ENCODE results near the gene ELMO1.

The ELMO1 gene

DNA sequence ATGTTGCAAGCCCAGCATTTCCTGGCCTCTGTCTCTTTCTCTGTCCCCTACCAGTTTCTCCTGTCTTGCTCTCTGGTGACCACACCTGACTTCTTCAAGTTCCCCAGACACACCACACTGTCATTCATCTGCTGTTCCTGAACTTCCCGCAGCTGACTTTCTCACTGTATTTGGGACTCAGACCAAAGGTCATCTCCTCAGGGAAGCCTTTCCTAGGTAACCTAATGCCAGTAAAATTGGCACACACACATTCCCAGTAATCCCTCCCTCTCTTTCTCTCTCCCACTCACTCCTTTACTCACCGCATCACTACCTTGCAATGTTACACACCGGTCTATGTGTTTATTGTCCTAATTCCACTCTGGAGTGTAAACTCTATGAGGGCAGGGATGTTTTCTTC lies 81.7 kb downstream of the ELMO1 start:
- DNase-seq (ENCODE audit: low read depth): no peak
- no peak for TF ChIP-seq CTCF (conservative IDR thresholded peaks at IDR 0.05; ENCODE audit: low read length)

GRCh38 chr7:37366445-37366844 lies 82.2 kb downstream of the ELMO1 start:
- H3K4me3 ChIP-seq (ENCODE audit: low read length): no peak overlapping the region
- DNase-seq (ENCODE audit: low read depth): no peak
- no peak for TF ChIP-seq CTCF (conservative IDR thresholded peaks at IDR 0.05; ENCODE audit: low read length)

More for the DNA sequence above, 81.7 kb downstream of the ELMO1 start:
- no peak overlapping the region for H3K4me3 ChIP-seq (ENCODE audit: low read length)

- no peak for TF ChIP-seq CTCF (conservative IDR thresholded peaks at IDR 0.05; ENCODE audit: low read length)
- no peak overlapping the region for H3K4me3 ChIP-seq (ENCODE audit: low read length)
- DNase-seq (ENCODE audit: low read depth): no peak
These were observed 83.3 kb downstream of the ELMO1 start for GRCh38 chr7:37365405-37365804.

DNA sequence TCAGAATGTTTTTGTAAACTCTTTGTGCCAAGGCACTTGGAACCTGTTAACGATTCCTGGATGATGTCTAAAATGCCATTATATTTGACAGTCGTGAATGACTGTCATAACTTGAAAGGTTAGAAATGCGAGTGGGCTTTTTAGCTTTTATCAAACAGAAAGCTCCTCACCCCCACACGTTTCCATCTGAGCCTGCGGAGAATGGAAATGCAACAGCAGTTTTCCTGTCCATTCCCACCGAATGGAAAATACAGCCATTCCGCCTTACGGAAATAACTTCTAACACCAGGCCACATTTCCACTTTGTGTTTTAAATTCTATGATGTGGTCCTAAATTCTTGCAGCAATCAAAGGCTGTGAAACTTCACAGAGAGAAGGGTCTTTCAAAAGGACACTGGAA lies 83.8 kb downstream of the ELMO1 start:
- no peak for DNase-seq (ENCODE audit: low read depth)
- TF ChIP-seq CTCF (conservative IDR thresholded peaks at IDR 0.05; ENCODE audit: low read length): no peak
- H3K4me3 ChIP-seq (ENCODE audit: low read length): no peak overlapping the region

DNA sequence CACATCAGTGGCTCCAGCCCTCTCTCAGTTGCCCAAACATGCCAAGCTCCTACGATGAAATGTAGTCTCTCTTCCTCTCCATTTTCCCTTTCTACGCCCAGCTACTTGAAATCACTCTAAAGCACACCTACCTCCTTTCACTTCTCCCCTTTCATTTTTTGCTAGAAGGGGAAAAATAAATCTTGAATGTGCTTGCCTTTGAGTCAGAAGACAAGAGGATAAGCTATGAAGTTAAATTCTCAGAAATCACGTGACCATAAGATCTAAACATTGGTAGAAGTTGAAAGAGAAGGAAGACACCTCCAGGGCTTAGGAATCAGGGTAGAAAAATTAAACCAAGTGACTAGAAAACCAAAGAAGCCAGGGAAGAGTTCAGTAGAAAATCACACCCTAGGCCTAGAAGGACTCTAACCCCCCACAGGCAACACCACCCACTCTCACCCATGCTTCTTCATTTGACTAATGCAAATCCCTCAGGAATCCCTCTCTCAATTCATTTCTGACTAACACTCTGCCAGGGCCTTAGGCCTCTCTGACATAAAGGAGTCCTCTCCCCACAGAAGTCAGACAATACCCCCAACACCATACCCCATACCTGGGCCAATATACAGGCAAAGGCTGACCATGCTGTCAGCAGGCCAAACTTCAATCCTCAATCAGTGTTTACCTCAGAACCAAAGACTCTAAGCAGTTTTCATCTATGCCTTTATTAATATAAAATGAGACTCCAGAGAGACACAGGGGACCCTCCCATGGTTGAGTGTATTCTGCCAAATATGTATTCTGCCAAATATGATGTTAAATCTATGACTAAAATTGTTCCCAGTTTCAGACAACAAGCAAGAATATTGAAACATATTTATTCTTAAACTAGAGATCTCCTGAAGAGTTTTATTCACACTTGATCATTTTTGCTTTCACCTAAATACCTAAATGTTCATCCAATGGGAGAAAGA lies 84.8 kb downstream of the ELMO1 start:
- H3K4me3 ChIP-seq (ENCODE audit: low read length): no peak overlapping the region
- DNase-seq (ENCODE audit: low read depth): no peak
- TF ChIP-seq CTCF (conservative IDR thresholded peaks at IDR 0.05; ENCODE audit: low read length): no peak

- no peak for TF ChIP-seq CTCF (conservative IDR thresholded peaks at IDR 0.05; ENCODE audit: low read length)
- no peak overlapping the region for H3K4me3 ChIP-seq (ENCODE audit: low read length)
- DNase-seq (ENCODE audit: low read depth): no peak
These were observed 85.9 kb downstream of the ELMO1 start for GRCh38 chr7:37362802-37363201.

DNA sequence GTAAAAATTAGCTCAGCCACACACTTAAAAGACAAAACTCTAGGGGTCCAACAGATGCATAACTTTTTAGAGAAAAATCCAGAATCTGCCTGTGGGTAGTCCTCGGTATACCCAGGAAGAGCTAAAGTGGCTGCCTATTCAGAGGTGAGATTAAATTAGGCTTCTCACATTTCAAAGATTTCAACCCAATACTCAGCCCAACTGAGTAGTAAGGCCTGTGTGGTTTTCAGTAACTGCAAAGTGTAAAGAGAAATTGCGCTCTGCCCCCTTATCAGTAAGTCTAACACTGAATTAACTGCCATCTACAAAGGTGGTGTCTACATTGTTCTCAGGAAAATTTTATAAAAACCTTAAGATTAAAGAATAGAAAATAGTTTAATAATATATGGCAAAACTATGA lies 88.2 kb downstream of the ELMO1 start:
- no peak overlapping the region for H3K4me3 ChIP-seq (ENCODE audit: low read length)
- no peak for DNase-seq (ENCODE audit: low read depth)
- TF ChIP-seq CTCF (conservative IDR thresholded peaks at IDR 0.05; ENCODE audit: low read length): no peak

All from AG10803 (cell line).